HPDE6-E6E7 (cell line): Measurements from ENCODE around the gene C1QC.

Experiments
- DNase-seq: peaks from one replicate; pipeline ENCODE4 v3.0.0; 2011; ENCODE audit warnings: missing footprints; ENCODE audit errors: extremely low spot score

Gene C1QC

DNA sequence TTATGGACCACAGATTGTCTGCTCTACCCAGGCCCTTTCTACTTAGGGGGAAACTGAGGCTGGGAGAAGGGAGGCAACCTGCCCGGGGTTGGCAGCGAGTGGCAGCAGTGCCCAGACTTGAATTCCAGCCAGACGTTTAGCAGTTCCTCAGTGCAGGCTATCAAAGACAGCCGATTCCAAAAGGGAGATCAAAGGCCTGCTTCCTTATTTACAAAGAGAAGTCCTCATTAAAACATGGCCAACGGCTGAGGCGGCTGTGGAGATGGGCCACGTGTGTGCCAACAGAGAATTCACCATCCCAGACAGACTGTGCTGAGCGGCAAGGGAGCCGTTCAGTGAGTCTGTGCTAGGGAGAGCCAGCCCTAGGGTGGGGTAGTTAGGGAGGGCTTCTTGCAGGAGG is 37.3 kb downstream of the C1QC start:
- no peak for DNase-seq

GRCh38 chr1:22681556-22682276 is 38.3 kb downstream of the C1QC start:
- no peak for DNase-seq

GRCh38 chr1:22683547-22683946 is 40.1 kb downstream of the C1QC start:
- DNase-seq = no peak

GRCh38 chr1:22685591-22686059 is 42.2 kb downstream of the C1QC start:
- no peak for DNase-seq

GRCh38 chr1:22687191-22687590 is 43.8 kb downstream of the C1QC start:
- no peak for DNase-seq

- no peak for DNase-seq
These were observed 45.0 kb downstream of the C1QC start for GRCh38 chr1:22688466-22688865.

DNA sequence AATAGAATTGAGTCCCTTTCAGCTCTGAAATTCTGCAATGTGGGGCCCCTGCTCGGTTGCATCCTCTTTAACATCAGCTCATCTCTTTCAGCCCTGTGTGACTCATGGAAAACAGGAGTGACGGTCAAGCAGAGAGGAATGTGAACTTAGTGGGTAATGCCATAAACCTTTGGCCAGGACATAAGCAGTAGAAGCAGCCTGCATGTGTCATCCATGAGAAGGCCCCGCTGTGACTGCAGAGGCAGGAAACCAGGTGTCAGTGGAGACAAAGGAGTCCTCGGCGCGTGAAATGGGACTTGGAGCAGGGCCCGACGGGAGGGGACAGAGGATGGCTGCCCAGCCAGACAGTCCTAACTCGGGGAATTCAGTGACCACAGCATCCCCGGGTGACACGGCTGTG is 46.1 kb downstream of the C1QC start:
- DNase-seq = peak; percentile 87

DNA sequence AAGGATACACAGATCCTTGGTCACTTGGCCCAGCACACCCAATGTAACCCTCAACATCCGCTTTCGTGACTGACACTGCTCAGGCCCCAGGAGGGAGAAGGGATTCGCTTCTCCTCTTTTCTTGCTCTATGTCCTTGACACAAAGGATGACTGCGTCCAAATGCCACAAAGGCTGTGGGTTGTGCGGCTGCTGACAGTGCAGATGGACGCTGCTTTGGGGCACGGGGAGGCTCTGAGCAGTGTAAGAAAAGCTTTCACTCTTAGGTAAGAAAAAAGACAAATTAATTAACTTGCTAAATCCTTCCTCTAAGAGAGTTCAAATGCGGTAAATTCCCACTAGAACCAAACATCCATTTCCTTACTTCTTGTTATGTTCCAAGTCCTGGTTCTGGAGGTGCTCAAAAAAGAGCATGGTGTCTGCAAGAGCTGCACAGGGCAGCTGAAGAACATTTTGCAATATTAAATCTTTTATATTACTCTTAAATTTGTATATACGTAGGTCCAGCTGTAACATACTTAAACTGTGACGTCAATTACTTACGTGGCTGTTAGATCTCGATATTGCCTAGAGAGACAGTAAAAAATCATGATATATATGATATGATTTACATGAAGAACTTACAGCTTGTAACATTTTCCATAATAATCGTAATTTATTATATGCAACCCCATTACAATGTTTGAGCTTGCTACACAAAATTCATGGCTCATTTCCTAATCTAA is 47.8 kb downstream of the C1QC start:
- no peak for DNase-seq

DNA sequence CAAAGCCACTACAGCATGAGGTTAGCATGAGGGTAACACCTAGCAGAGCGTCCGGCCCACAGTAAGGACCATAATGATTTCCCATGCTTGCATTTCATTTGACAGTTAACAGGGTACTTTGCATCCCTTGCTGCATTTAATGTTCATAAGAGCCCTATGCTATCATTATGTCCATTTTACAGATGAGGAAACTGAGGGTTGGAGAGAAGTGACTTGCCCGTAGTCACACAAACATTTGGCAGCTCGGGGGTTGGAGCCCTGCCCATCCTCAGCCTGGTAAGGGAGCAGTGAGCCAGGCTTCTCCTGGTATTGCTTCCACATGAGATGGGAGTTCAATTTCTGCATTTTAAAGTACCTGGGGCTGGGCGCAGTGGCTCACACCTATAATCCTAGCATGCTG is 50.7 kb downstream of the C1QC start:
- no peak for DNase-seq

GRCh38 chr1:22696610-22697009 is 53.2 kb downstream of the C1QC start:
- no peak for DNase-seq
